K562 (cell line): ENCODE results near the gene CDK4.

Experiments
- CREM ChIP-seq: IDR thresholded peaks from 2 replicates; pipeline ENCODE4 v1.6.1; 2014; ENCODE audit warnings: antibody characterized with exemption, low read depth
- HEY1 ChIP-seq: fragments of 250-450 bp; sonication (Bioruptor Pico); IDR thresholded peaks from 2 replicates; pipeline ENCODE4 v1.5.0; 2020; ENCODE audit warnings: mild to moderate bottlenecking, moderate library complexity, borderline replicate concordance

- no peak for TF ChIP-seq HEY1
- TF ChIP-seq CREM, result no peak
Measured at GRCh38 chr12:57750561-57751431, 1.3 kb downstream of the CDK4 start.
